ENCODE measurements around the gene GATC. TPM values are rescaled to one million over a fixed set of nuclear protein-coding genes. Genes with fewer than 3 reads are reported as not detected.

The GATC gene
- total and polyA plus RNA-seq, 2 of the 4 experiments (the other 2 are of a cell fraction), result 8.7 to 16.5 TPM

- in situ Hi-C loops (cut with MboI; ENCODE audit: low sequenced_read_pairs), result no loop called here
- dilution Hi-C loops (cut with HindIII; ENCODE audit: low sequenced_read_pairs, unreplicated experiment), result no loop called here
- Histone ChIP-seq H3K27ac (ENCODE audit: insufficient read depth, low read length) (no peak overlapping the region), H3K36me3 (ENCODE audit: control insufficient read depth, insufficient read depth, low read length) (peaks cover 8% of the 10 kb centered on the region; the same call in 1 of the 2 replicates), H2BK5ac (ENCODE audit: low read depth, low read length, poor library complexity, severe bottlenecking) (no peak overlapping the region), H4K20me1 (ENCODE audit: insufficient read depth, low read length) (no peaks in the 10 kb centered on the region), H2BK15ac (ENCODE audit: low read depth, low read length) (no peak overlapping the region), H3K4me2 (ENCODE audit: low read depth, low read length) (no peak overlapping the region), H2BK20ac (ENCODE audit: low read depth, low read length) (no peak overlapping the region), H3K4me1 (ENCODE audit: control insufficient read depth, insufficient read depth, low read length) (no peaks in the 10 kb centered on the region; the same call in 1 of the 2 replicates), H3K27me3 (ENCODE audit: control insufficient read depth, insufficient read depth, low read length) (no peaks in the 10 kb centered on the region), H3K9me1 (ENCODE audit: insufficient read depth, low read length) (peaks cover 8% of the 10 kb centered on the region; the same call in 1 of the 2 replicates), H3K79me1 (ENCODE audit: low read depth in 1 of 2, low read length in 2 of 2) (peaks cover 13 to 20% of the 10 kb centered on the region in 2 experiments), H4K8ac (ENCODE audit: low read depth in 2 of 2, low read length in 2 of 2) (no peak overlapping the region), H3K56ac (ENCODE audit: extremely low read depth, insufficient read depth, low read length) (no peak overlapping the region), H3K4me3 (ENCODE audit: insufficient read depth, low read depth, low read length) (no peak overlapping the region), H4K5ac (ENCODE audit: low read depth, low read length) (no peak overlapping the region), H3K4ac (ENCODE audit: low read depth, low read length) (no peak overlapping the region), H4K91ac (ENCODE audit: insufficient read depth, low read depth, low read length) (no peak overlapping the region), H3K9me3 (ENCODE audit: control insufficient read depth, insufficient read depth, low read length) (no peaks in the 10 kb centered on the region), H3K9ac (ENCODE audit: low read depth, low read length) (no peak overlapping the region), H3K23ac (ENCODE audit: low read depth, low read length) (no peak overlapping the region), H3K14ac (replicated peaks; ENCODE audit: low read depth, low read length) (no peak overlapping the region), H3K18ac (ENCODE audit: low read depth, low read length) (no peak overlapping the region), H2BK120ac (ENCODE audit: low read depth, low read length) (no peak overlapping the region), H2AK9ac (replicated peaks; ENCODE audit: low read depth, low read length, poor library complexity) (no peak overlapping the region), H2AK5ac (ENCODE audit: low read depth, low read length) (no peak overlapping the region), H2AFZ (replicated peaks; ENCODE audit: low read length, poor library complexity) (no peak overlapping the region)
- no peak for TF ChIP-seq BHLHE40 (IDR thresholded peaks at IDR 0.05; ENCODE audit: low read depth, low read length)
- TF ChIP-seq RCOR1 (IDR thresholded peaks at IDR 0.05; ENCODE audit: insufficient replicate concordance, low read length), result no peak
- no peak for TF ChIP-seq USF2 (IDR thresholded peaks at IDR 0.05; ENCODE audit: low read depth, low read length)
- no peak for TF ChIP-seq CHD1 (IDR thresholded peaks at IDR 0.05; ENCODE audit: low read depth, low read length)
- no peak for TF ChIP-seq CTCF (conservative IDR thresholded peaks at IDR 0.05; ENCODE audit: low read depth, low read length)
- no peak for TF ChIP-seq ELK1 (IDR thresholded peaks at IDR 0.05; ENCODE audit: borderline replicate concordance, low read depth, low read length)
- TF ChIP-seq POLR2A (IDR thresholded peaks at IDR 0.05; ENCODE audit: low read depth, low read length), result no peak
- TF ChIP-seq SMC3 (IDR thresholded peaks at IDR 0.05; ENCODE audit: low read depth, low read length), result no peak
- ATAC-seq (ENCODE audit: low read depth) (no peak), DNase-seq (no peak)
- no CpG with 5 or more reads among the region's 9 CpGs for WGBS, 2 experiments (ENCODE audit: extremely low coverage in 2 of 2, insufficient read length in 1 of 2)
- no TSS peak for BruUV-seq (replicated peaks)
- POLR2A ChIA-PET (ENCODE audit: unreplicated experiment), result interaction anchor here (0.7 kb wide), 1 partner anchor 101 kb away, joined by 25 read pairs; no protein-coding TSS in a partner anchor
- CTCF ChIA-PET, result no interaction called here
- intact Hi-C loops (cut with micrococcal nuclease), result no loop called here
These were observed 35.0 kb downstream of the GATC start for GRCh38 chr12:120481022-120481767.
